Right renal pelvis (tissue), 4 donors: ENCODE measurements around the gene ACMSD. TPM values are rescaled to one million over a fixed set of nuclear protein-coding genes. Genes with fewer than 3 reads are reported as not detected.

Experiments used
- DNase-seq, 4 donors: peaks; one replicate each; pipeline ENCODE4 v3.0.0-alpha.2; 2013; ENCODE audit warnings: low read depth in 4 of 4, low spot score in 3 of 4, missing footprints in 1 of 4
- polyA plus RNA-seq, 4 donors: library from polyadenylated mRNA; unstranded; fragments of 120-200 nt; gene quantifications; one replicate each; pipeline ENCODE4 v1.2.1, GENCODE V29; 2013; ENCODE audit not compliant: insufficient read length in 4 of 4

ACMSD gene
- polyA plus RNA-seq, 4 donors: 32.1 to 44.7 (median 41.8) TPM

DNA sequence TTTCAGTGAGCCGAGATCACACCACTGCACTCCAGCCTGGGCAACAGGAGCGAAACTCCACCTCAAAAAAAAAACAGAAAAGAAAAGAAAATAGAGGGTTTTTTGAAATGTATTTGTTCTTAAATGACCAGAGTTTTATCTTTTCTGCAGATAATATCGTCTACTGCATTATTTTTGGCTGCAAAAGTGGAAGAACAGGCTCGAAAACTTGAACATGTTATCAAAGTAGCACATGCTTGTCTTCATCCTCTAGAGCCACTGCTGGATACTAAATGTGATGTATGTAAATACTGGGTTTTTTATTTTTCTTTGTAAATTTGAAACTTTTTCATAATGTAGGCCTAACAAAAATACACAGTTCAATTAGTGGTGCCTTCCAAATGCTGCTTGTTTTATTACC, 98.3 kb downstream of the ACMSD start:
- DNase-seq: no peak

- DNase-seq: no peak
Observed at GRCh38 chr2:134943540-134943939, 105.1 kb downstream of the ACMSD start.

DNA sequence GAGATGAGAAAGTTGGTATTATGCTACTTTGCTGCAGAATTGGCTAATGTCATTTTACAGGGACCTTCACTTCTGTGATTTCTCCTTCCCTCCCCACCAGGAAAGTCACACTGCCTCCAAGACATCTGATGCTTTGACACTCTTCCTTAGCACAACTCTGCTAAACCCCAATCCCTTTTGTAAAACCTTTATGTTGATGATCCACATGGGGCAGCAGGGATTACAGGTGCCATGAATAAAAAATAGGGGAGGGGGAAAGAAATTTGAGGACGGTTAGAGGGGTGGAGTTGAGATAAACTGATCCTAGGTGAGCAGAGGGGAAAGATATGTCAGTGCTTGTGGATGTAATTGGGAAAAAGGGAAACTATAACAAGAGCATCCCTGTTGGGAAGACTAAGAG, 106.6 kb downstream of the ACMSD start:
- DNase-seq: no peak

- DNase-seq: no peak
Observed at GRCh38 chr2:134946073-134946472, 107.7 kb downstream of the ACMSD start.

DNA sequence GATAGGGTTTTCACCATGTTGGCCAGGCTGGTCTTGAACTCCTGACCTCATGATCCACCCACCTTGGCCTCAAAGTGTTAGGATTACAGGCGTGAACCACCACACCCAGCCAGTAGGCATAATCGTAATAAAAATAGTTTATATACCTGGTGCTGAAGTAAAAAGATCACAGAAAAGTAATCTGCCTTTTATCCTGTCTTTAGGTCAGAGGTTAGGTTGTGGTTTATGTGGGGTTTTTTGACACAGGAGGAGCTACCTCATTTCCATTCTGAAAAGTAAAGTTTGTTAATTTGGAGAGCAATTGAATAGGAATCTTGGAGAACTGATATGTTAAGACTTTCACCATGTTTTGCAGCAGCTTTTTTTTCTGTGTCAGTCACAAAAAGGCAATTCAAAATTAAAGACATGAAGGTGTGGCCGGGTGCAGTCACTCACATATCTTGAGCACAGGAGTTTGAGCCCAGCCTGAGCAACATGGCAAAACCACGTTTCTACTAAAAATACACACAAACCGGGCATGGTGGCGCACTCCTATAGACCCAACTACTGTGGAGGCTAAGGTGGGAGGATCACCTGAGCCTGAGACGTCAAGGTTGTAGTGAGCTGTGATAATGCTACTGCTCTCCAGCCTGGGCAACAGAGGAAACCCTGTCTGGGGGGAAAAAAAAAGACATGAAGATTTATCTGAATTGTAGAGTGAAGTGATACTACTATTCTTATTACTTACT, 111.7 kb downstream of the ACMSD start:
- DNase-seq: no peak

DNA sequence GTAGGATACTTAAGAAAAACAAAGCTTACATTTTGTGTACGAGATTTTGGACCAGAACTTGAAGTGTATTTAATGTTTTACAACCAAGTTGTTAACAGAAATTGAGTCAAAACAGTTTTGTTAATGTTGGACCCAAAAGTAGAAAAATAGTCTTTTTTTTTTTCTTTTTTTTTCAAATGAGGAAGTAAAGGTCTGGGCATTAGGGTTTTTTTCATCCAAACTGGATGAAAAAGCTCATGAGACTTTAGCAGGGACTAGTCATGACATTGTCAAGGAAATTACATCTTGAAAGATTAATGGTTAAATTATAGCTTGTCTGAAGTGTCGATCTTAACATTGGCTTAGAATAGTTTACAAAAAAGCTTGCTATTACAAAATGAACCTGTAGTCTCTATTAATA, 112.5 kb downstream of the ACMSD start:
- DNase-seq: no peak

Other genes starting within 250 kb of the ACMSD start
- 1 to 10 TPM; 1.2 to 2.4 (median 1.3) TPM for gene TMEM163, start 119.6 kb upstream of the ACMSD start, polyA plus RNA-seq
- 10 to 100 TPM; 48.5 to 70.8 (median 63.0) TPM for gene CCNT2, start 80.2 kb downstream of the ACMSD start, polyA plus RNA-seq
- gene MAP3K19, start 208.8 kb downstream of the ACMSD start, polyA plus RNA-seq: under 1 TPM; 0.53 to 0.83 (median 0.66) TPM
- gene RAB3GAP1, start 213.7 kb downstream of the ACMSD start, polyA plus RNA-seq: 10 to 100 TPM; 51.4 to 60.4 (median 54.8) TPM